MCF 10A (cell line): ENCODE measurements around the gene CFAP97D1. TPM values are rescaled to one million over a fixed set of nuclear protein-coding genes. Genes with fewer than 3 reads are reported as not detected.

Experiments used
- BruUV-seq: library from RNA; stranded (reverse); fragments of 400-500 nt; replicated peaks from 2 replicates; lab custom pipeline; 2021; lab: Mats Ljungman, UMichigan
- CTCF ChIA-PET: fragments of 300-600 bp; sonication (Branson Sonifier 250); formaldehyde crosslinking; extraction: SDS; loops from one replicate; lab custom pipeline; 2021; ENCODE audit warnings: antibody characterized with exemption, inconsistent platforms; lab: Yijun Ruan, JAX
- POLR2A ChIA-PET: fragments of 300-600, 350-650 bp; sonication (Branson Sonifier 250); formaldehyde crosslinking; extraction: SDS; loops from one replicate; lab custom pipeline; 2020; ENCODE audit warnings: antibody characterized with exemption, inconsistent platforms; lab: Yijun Ruan, JAX
- DNase-seq: peaks from one replicate; pipeline ENCODE4 v3.0.0-alpha.2; 2018; ENCODE audit not compliant: unreplicated experiment
- H3K27ac Mint-ChIP-seq: one replicate; pipeline ENCODE4 v1.8.0; 2022; ENCODE audit warnings: mild to moderate bottlenecking, low read depth, mixed read lengths; ENCODE audit not compliant: unreplicated experiment
- H3K27me3 Mint-ChIP-seq: one replicate; pipeline ENCODE4 v1.8.0; 2022; ENCODE audit warnings: mixed read lengths; ENCODE audit not compliant: insufficient read depth, unreplicated experiment
- H3K36me3 Mint-ChIP-seq: one replicate; pipeline ENCODE4 v1.8.0; 2022; ENCODE audit warnings: mild to moderate bottlenecking, moderate library complexity, mixed read lengths; ENCODE audit not compliant: insufficient read depth, unreplicated experiment
- H3K4me1 Mint-ChIP-seq: one replicate; pipeline ENCODE4 v1.8.0; 2022; ENCODE audit warnings: mixed read lengths; ENCODE audit not compliant: insufficient read depth, unreplicated experiment
- H3K4me3 Mint-ChIP-seq: one replicate; pipeline ENCODE4 v1.8.0; 2022; ENCODE audit warnings: mild to moderate bottlenecking, moderate library complexity, mixed read lengths; ENCODE audit not compliant: unreplicated experiment
- H3K9me3 Mint-ChIP-seq: one replicate; pipeline ENCODE4 v1.8.0; 2022; ENCODE audit warnings: mixed read lengths; ENCODE audit not compliant: unreplicated experiment
- intact Hi-C: fragments of 100-400 bp; cut with micrococcal nuclease; formaldehyde crosslinking; loops from 2 replicates; pipeline ENCODE4 v1.14.1; 2022
- total RNA-seq: library from RNA; stranded (reverse); gene quantifications from 2 replicates; pipeline ENCODE4 v1.2.3, GENCODE V29; 2022
- TF ChIP-seq, protein P1 (sequence below): fragments of 200-600 bp; IDR thresholded peaks from one replicate; pipeline ENCODE4 v1.8.0; 2022; ENCODE audit warnings: antibody characterized with exemption, mild to moderate bottlenecking; ENCODE audit not compliant: unreplicated experiment

Gene CFAP97D1
- total RNA-seq, 1 experiment from 2014 or later: not detected

- Mint-ChIP-seq H3K36me3 (peaks cover 73% of the 10 kb centered on the region), H3K4me1 (no peaks in the 10 kb centered on the region), H3K27me3 (no peaks in the 10 kb centered on the region), H3K9me3 (no peaks in the 10 kb centered on the region), H3K4me3 (no peak overlapping the region), H3K27ac (no peak overlapping the region)
- ChIA-PET POLR2A (no interaction called here), CTCF (interaction anchor here (1.1 kb wide), 1 partner anchor 78 kb away, joined by 3 read pairs; no protein-coding TSS in a partner anchor)
- intact Hi-C loops: no loop called here
- no peak for DNase-seq
- BruUV-seq: no TSS peak
- TF ChIP-seq, protein P1, sequence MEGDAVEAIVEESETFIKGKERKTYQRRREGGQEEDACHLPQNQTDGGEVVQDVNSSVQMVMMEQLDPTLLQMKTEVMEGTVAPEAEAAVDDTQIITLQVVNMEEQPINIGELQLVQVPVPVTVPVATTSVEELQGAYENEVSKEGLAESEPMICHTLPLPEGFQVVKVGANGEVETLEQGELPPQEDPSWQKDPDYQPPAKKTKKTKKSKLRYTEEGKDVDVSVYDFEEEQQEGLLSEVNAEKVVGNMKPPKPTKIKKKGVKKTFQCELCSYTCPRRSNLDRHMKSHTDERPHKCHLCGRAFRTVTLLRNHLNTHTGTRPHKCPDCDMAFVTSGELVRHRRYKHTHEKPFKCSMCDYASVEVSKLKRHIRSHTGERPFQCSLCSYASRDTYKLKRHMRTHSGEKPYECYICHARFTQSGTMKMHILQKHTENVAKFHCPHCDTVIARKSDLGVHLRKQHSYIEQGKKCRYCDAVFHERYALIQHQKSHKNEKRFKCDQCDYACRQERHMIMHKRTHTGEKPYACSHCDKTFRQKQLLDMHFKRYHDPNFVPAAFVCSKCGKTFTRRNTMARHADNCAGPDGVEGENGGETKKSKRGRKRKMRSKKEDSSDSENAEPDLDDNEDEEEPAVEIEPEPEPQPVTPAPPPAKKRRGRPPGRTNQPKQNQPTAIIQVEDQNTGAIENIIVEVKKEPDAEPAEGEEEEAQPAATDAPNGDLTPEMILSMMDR: no peak
These were observed 8.8 kb upstream of the CFAP97D1 start for GRCh38 chr17:43771463-43771862.

- no peak overlapping the region for H3K27ac Mint-ChIP-seq
- no peak for DNase-seq
- no peaks in the 10 kb centered on the region for H3K4me1 Mint-ChIP-seq
- no peaks in the 10 kb centered on the region for H3K27me3 Mint-ChIP-seq
- ChIA-PET CTCF (interaction anchor here (0.5 to 4.4 kb wide), 5 partner anchors 13 to 244 kb away, joined by 3 to 21 read pairs (median 3); no protein-coding TSS in a partner anchor), POLR2A (no interaction called here)
- intact Hi-C loops: no loop called here
- TF ChIP-seq, protein P1: no peak
- no peaks in the 10 kb centered on the region for H3K9me3 Mint-ChIP-seq
- H3K36me3 Mint-ChIP-seq: peaks cover 76% of the 10 kb centered on the region
- BruUV-seq: no TSS peak
- H3K4me3 Mint-ChIP-seq: no peak overlapping the region
These were observed 7.2 kb upstream of the CFAP97D1 start for GRCh38 chr17:43772877-43773648.

- Mint-ChIP-seq H3K27me3 (no peaks in the 10 kb centered on the region), H3K4me3 (no peak overlapping the region), H3K9me3 (no peaks in the 10 kb centered on the region), H3K27ac (no peak overlapping the region), H3K4me1 (no peaks in the 10 kb centered on the region), H3K36me3 (peaks cover 65% of the 10 kb centered on the region)
- DNase-seq: no peak
- CTCF ChIA-PET: interaction anchor here (0.7 to 4.4 kb wide), 7 partner anchors 8 to 138 kb away, joined by 3 to 31 read pairs (median 3); no protein-coding TSS in a partner anchor
- TF ChIP-seq, protein P1: no peak
- intact Hi-C loops: no loop called here
- POLR2A ChIA-PET: no interaction called here
- no TSS peak for BruUV-seq
These were observed 5.7 kb upstream of the CFAP97D1 start for GRCh38 chr17:43774304-43775250.
